GM21786 (cell line): Measurements from ENCODE around the gene CLDN4.
A peak's percentile ranks its signal among the peaks of the same experiment; 100 is the strongest.
"Not testable (repeated sequence)": the region's sequence is repeated elsewhere in the genome, so short reads cannot be mapped to it uniquely, and the experiment has no call there.

Experiments used
- ATAC-seq: cut with Tn5 transposase; IDR thresholded peaks from one replicate; pipeline ENCODE4 v1.9.1; 2021; ENCODE audit not compliant: unreplicated experiment

The CLDN4 gene

DNA sequence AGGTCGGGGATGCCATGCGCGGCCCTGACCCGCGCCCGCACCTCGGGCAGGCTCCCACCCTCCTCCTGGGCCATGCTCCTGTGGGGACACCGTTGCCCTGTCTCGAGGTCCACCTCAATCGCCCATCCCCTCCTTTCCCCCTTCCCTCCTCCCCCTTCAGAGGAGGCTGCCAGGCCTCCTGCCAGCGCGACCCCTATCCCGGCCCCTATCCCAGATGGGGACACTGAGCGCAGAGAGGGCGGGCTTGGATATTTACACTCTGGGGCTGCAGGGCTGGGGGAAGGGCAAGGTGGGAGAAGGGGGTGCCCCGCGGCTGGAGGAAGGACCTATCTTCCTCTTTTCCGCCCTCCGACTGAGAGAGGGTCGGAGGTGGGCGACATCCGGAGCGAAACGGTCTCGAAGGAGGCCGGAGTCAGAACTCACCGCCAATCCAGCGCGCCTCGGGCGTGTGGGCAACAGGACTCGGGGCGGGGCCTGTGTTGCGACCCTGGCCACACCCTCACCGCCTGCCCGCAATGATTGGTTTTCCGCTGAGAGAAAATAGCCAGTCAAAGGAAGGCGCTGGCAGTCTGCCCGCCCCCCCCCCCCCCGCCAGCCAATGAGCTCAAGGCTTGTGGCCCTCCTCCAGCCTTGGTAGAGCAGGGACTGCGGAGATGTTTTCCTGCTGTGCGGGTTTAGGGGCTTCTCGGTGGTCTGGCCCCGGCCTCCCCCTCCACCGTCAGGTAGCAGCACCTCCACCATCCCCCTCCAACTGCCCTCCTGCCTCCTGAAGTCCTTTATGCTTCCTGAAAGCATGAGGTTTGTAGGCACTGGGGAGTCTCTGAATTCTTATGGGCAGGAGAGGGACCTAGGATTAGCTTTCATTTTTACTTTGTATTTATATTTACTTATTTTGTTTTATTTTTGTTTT, 11.5 kb downstream of the CLDN4 start, which contains the start of gene METTL27:
TSS of gene METTL27 (minus strand) at position 450 of the 910 bp plus-strand sequence. CDS start at position 74, 376 bp downstream.
- peak; percentile 86 for ATAC-seq

DNA sequence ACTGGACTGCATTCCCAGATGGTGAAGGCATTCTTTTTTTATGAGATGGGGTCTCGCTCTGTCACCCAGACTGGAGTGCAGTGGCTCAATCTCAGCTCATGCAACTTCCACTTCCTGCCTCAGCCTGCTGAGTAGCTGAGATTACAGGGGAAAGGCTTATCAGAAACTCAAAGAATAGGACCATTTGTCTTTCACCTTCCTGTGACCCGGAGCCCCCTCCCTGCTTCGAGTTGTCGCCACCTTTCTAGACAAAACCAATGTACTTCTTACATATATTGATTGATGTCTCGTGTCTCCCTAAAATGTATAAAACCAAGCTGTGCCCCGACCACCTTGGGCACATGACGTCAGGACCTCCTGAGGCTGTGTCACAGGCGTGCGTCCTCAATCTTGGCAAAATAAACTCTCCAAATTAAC, 13.3 kb downstream of the CLDN4 start:
- no peak for ATAC-seq

DNA sequence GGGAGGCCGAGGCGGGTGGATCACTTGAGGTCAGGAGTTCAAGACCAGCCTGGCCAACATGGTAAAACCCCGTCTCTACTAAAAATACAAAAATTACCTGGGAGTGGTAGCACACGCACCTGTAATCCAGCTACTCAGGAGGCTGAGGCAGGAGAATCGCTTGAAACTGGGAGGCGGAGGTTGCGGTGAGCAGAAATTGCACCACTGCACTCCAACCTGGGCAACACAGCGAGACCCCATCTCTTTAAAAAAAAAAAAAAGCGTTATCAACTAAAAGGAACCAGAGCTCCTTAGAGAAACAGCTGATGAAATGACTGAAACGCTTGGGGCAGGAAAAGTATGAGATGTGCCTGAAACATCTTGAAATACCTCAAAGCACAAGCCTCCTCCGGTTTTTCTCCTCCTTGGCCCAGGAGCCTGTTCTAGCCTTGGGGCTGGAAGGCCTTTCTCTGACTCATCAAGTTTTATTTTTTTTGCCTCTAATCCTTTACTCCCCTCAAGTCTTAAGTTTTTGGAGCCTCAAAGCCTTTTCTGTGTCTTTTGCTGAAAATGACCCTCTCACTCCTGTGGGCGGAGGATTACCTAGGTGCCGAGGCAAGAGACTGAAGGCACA, 14.2 kb downstream of the CLDN4 start:
- ATAC-seq = no peak

DNA sequence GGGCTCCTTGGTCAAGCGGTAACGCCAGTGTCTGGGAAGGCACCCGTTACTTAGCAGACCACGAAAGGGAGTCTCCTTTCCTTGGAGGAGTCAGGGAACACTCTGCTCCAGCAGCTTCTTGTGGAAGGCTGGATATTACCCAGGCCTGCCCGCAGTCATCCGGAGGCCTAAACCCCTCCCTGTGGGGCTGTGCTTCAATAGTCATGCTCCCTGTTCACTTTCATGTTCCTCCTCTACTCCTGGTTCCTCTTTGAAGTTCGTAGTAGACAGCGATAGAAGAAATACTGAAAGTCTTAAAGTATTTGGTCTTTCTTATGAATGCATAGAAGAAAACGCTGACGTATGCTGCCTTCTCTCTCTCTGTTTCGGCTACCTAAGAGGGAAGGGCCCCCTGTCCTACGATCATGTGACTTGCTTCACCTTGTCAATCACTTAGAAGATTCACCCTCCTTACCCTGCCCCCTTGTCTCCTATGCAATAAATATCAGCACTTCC, 15.0 kb downstream of the CLDN4 start:
- ATAC-seq = not testable (repeated sequence)

DNA sequence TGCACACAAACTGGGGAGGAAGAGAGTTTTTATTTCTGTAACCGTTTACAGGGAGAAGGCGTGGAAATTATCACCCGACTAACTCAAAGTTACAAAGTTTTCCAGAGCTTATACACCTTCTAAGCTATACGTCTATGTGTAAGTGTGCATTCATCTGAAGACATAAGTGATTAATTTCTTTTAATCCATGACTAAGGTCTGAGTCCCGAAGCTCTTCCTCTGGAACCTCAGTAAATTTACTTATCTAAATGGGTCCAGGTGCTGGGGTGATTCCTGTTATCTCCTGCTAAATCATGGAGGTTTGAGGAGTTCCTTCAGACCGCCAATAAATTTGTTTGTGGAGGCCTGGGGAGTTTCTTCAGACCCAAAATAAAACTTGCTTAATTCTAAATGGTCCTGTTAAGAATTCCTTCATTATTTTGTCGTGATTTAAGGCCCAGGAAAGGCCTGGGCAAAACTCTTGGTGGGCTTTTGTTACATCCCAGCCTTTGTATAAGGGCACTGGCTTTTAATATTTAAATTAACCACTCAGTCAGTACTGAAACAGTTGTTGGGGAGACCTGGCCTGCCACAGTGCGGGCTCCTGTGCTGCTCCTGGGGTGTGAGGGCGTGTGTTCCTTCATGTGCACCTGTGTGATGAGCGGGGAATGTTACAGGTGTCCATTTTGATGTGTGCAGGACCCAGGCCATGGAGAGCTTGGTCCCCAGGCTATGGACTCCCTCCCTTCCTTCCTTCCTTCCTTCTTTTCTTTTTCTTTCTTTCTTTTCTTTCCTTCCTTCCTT, 17.3 kb downstream of the CLDN4 start:
- no peak for ATAC-seq

DNA sequence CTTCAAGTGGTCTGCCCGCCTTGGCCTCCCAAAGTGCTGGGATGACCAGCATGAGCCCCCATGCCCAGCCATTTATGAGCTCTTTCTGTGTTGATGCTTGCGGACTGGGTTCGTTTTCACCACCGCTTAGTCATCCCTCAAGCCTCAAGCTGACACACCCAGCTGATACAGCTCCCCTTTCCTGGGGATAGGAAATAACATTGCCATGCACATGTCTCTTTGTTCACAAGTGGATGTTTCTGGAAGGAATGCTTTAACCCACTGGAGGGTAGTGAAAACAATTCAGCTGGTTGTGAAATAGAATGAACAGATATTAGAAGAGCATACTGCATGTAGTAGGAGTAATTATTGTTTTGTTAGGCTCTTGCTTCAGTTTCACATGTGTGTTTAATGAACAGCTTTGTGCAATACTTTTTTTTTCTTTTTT, 20.0 kb downstream of the CLDN4 start:
- no peak for ATAC-seq

DNA sequence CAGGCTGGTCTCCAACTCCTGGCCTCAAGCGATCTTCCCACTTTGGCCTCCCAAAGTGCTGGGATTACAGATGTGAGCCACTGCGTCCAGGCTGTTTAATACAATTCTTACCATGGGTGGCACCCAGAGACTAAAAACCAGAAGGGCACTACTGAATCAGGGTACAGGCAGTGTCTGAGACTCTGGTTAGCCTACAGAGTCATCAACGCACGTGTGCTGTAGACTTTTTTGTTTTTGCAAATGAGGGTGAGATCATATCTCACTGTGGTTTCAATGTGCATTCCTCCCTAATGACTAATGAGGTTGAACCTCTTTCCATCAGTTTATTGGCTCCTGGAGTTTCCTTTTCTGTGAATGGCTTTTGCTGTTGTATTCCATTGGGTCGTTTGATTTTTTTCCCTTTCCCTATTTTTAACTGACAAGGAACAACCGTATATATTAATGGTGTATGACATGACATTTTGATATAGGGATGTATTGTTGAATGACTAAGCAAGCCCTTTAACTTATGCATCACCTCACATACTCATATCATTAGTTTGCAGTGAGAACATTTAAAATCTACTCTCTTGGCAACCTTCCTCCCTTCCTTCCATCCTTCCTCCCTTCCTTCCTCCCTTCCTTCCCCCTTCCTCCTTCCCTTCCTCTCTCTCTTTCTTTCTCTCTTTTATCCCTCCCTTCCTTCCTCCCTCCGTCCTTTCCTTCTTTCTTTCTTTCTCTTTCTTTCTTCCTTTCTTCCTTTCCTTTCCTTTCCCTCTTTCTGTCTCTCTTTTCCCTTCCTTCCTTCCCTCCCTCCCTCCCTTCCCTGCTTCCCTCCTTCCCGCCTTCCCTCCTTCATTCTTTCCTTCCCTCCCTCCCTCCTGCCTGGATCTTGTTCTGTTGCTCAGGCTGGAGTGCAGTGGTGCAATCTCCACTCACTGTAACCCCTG, 20.9 kb downstream of the CLDN4 start:
- ATAC-seq = peak; percentile 87

DNA sequence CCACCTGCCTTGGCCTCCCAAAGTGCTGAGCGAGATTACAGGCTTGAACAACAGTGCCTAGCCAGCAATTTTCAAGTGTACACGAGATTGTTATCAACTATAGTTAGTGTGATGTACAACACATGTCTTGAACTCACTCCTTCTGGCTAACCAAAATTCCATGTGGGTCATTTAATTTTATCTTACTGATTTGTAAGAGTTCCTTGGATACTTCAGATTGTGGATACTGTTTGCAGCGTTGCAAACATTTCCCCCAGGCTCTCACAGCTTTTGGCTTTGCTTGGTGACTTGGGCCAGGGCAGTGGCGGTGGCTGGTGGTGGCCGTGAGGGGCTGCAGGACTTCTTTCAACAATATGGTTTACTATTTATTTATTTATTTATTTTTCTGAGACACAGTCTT, 21.7 kb downstream of the CLDN4 start:
- no peak for ATAC-seq

DNA sequence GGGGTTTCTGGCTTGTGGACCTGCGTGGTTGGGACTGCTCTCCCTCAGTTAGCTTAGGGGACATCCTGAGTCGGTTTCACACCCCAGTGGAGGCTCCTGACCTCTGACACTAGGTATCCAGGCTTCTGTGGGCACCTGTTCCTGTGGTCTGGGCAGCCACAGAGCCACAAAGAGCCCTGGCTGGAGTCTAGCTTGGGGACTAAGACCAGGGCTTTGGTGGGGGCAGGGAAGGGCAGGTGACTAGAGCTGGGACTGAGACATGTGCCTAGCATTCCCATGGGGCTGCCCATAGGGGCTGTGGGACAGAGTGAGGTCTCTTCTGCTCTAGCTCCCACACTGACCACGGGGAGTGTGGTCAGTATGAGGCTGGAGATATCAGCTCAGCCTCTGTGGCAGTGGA, 26.1 kb downstream of the CLDN4 start:
- ATAC-seq = no peak

DNA sequence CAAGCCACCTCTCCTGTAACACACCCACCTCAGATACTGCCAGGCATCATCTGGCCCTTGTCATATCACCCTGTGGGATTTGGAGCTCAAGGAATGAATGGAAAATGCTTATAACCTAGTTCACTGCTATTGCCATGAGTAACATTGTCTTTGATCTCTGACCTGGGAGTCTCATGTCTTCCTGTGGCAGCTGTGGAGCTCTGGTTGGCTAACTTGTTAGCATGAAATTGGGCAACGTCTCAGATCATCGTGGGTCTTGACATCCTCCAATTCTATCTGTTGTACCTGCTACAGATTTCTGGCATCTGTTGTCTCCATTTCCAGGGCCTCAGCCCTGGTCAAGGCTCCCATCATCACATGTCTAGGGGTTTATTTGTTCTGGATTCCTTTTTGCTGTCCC, 28.0 kb downstream of the CLDN4 start:
- ATAC-seq = no peak

DNA sequence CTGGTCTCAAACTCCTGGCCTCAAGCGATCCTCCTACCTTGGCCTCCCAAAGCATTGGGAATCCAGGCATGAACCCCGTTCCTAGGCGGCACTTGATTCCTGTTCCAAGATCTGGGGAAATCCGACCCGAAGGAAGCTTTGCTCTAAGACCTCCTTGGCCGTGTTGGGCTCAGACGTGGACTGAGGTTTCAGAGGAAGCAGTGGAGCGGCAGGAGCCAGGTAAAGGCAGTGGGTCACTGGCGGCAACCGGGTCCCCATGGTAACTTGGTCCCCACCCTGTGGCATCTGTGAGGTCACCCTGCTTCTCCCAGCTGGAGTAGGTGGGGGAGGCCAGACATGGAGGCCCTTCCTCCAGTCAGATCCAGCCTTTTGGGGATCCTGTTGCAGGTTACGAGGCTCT, 30.1 kb downstream of the CLDN4 start, which contains the start of gene TMEM270:
TSS of gene TMEM270 (plus strand) at position 301 of the 400 bp plus-strand sequence. CDS start at position 337, 36 bp downstream.
- ATAC-seq = no peak

DNA sequence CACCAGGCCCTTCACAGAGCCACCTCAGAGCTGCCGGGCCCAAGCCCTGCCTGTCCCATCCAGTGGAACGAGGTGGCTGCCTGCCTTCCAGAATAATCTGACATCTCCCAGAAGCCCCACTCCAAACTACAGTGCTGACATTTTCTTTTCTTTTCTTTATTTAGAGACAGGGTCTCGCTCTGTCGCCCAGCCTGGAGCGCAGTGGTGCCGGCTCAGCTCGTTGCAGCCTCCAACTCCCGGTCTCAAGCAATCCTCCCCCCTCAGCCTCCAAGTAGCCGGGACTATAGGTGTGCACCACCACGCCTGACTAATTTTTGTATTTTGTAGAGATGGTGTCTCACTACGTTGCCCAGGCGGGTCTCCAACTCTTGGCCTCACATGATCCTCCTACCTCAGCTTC, 30.5 kb downstream of the CLDN4 start:
- no peak for ATAC-seq

DNA sequence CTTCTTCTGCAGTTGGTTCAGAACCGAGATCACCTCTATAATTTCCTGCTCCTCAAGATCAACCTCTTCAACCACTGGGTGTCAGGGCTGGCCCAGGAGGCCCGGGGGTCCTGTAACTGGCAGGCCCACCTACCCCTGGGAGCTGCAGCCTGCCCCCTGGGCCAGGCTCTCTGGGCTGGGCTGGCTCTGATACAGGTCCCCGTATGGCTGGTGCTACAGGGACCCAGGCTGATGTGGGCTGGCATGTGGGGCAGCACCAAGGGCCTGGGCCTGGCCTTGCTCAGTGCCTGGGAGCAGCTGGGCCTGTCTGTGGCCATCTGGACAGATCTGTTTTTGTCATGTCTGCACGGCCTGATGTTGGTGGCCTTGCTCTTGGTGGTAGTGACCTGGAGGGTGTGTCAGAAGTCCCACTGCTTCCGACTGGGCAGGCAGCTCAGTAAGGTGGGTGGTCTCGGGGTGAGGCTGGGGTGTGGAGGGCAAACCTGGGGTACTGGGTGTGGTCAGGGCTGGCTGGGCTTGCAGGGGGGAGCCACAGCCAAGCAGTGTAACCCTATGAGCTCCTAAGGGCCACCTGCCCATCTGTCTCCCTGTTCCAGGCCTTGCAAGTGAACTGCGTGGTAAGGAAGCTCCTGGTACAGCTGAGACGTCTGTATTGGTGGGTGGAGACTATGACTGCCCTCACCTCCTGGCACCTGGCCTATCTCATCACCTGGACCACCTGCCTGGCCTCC, 34.4 kb downstream of the CLDN4 start:
- no peak for ATAC-seq

DNA sequence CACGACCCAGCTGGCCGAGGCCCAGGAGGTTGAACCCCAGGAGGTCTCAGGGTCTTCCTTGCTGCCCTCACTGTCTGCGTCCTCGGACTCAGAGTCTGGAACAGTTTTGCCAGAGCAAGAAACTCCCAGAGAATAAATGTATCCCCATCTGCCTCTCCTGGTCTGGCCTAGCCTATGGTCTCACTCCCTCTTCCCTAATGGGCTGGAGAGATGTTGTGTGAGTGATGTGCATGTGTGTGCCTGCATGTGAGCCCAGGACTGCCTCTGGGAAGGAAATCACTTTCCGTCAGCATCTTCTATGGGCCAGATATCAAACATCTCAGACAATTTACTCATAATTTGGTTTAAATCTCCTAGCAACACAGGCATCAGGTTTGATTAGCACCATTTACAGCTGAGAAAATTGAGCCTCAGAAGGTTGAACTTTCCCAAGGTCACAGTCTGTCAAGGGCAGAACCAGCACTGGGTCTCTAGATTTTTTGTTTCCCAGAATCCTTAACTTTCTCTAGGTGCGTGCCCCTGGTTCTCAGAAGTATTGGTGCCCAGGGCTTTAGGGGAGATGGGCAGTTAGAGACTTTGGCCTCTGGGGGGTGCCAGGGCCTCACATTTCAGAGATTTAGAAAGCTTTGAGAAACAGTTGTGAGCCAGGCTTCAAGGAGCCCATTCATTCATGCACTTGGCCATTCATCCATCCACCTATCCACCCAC, 35.1 kb downstream of the CLDN4 start:
- ATAC-seq = no peak

DNA sequence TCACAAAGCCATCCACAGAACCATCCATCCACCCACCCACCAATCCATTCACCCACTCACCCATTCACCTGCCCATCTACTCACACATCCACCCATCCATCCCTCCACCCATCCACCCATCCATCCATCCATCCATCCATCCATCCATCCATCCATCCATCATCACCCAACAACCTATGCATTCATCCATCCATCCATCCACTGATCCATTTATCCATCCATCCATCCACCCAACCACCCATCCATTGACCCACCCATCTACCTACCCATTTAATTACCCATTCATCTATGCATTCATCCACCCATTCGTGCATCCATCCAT, 35.6 kb downstream of the CLDN4 start:
- no peak for ATAC-seq

DNA sequence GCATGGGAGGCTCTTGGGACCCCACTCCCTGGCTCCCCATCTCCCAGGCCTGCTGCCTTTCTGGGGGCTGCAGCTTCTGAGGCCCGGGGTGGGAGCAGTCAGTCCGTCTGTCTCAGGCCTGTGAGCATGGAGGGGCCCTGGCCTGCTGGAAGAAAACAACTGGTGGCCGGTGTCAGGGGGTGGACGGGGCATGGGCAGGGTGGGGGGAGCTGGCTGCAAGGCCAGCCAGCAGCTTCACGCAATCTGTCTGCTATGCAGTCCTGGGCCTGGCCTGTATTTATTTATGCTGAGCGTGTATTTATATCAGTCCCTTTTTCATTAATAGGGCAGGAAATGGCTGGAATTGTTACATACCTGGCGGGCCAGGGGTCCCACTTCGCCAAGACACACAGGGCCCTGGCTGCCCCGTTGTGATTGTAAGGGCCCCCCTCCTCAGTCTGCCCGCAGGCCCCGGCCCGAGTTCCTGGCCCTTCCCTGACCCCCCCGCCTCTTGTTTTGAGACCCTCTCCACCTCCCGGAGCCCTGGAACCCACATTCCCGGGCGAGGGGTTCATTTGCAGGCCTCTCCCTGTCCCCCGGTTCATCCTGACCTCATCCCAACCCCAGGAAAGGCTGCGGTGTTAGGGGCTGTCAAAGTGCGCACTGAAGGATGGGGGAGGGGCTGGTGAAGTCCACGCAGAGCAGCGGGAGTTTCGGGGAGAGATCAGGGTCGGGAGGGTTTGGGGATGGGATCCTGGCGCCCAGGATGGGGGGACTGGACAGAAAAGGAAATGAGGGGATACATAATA, 38.4 kb downstream of the CLDN4 start:
- ATAC-seq = no peak

DNA sequence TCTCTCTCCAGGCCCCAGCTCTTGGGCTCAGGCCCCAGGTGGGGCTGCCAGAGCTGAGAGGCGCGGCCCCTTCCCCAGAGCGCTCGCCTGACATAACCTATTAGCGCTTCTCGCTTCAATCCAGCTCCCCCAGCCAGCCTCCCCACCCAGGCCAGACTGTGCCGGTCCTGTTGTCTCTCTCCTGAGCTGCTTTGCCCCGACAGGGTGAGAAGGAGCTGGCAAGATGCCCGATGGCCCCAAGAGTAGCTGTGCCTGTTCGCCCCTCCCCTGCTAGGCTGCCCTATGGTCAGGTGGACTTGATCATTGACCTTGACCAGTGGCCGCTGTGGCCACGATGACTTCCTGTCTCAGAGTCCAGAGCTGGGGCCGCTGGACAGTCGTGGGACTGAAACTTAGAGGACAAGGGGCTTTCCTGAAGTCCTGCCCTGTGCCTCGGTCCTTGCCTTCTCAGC, 39.3 kb downstream of the CLDN4 start:
- ATAC-seq = no peak
